Measurements from ENCODE around the gene HSP90AA1.

The HSP90AA1 gene

DNA sequence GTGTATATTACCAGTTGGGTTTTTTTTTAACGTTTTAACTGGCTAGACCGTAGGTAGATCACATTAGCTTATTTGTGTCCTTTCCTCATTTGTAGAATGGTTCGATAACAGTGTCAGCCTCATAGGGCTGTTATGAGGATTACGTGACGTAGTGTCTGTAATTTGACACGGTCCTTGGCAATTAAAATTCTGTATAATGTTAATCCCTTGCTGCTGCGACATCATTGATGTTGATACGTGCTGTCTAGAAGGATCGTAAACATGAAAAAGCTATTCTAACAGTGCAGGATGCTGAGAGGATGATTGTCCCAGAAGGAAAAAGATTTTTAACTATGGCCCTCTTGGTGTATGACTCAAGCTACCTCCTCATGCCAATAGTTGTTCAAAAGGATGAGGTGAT, 50.9 kb downstream of the HSP90AA1 start:
- no peak for DNase-seq

DNA sequence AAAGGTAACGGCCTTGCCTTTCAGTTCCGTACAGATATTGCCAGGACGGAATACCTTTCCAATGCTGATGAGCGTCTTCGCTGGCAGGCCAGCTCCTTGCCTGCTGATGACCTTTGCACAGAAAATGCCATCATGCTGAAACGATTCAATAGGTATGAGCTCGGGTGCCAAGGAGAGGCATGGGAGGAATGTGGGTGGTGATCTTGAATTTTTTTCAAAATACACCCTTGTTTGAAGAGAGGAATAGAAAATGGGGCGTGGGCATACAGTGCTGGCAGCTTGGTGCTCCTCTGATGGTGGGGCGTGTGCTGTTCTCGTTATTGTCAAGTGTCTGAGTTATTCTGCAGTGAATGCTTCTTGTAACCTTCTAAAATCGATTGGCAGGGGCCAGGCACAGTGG, 52.5 kb downstream of the HSP90AA1 start:
- DNase-seq: no peak

DNA sequence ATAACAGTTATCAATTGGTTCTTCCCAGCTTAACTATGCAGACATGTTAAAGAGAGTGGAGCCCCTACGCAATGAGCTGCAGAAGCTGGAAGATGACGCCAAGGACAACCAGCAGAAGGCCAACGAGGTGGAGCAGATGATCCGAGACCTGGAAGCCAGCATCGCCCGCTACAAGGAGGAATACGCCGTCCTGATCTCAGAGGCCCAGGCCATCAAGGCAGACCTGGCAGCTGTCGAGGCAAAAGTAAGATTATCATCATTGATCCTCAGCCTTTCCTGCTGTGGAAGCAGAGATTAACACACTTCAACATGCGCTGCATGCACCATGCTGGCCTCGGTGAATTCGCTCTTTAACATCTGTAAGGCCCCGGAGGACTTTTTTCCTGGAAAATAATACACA, 53.6 kb downstream of the HSP90AA1 start:
- no peak for DNase-seq
